Esophagus squamous epithelium (tissue), 4 donors: Measurements from ENCODE around the gene FLYWCH1.

Source experiments
- POLR2A ChIP-seq, 4 donors: fragments of 450-650 bp; IDR thresholded peaks; one replicate each; pipeline ENCODE4 v1.6.1; 2017; ENCODE audit warnings: antibody characterized with exemption in 4 of 4, mild to moderate bottlenecking in 4 of 4, moderate library complexity in 3 of 4
- TF ChIP-seq, protein P1 (sequence below), 6 experiments: fragments of 450-650 bp in 4 of 6; fragments of 200-600 bp in 2 of 6; sonication (generic) in 2 of 6; IDR thresholded peaks; one replicate each; pipeline ENCODE4 v1.5.1; 2016 to 2019; ENCODE audit warnings: antibody characterized with exemption in 6 of 6, mild to moderate bottlenecking in 4 of 6, moderate library complexity in 4 of 6

- no peak for TF ChIP-seq POLR2A (IDR thresholded peaks at IDR 0.05)
- TF ChIP-seq, protein P1, sequence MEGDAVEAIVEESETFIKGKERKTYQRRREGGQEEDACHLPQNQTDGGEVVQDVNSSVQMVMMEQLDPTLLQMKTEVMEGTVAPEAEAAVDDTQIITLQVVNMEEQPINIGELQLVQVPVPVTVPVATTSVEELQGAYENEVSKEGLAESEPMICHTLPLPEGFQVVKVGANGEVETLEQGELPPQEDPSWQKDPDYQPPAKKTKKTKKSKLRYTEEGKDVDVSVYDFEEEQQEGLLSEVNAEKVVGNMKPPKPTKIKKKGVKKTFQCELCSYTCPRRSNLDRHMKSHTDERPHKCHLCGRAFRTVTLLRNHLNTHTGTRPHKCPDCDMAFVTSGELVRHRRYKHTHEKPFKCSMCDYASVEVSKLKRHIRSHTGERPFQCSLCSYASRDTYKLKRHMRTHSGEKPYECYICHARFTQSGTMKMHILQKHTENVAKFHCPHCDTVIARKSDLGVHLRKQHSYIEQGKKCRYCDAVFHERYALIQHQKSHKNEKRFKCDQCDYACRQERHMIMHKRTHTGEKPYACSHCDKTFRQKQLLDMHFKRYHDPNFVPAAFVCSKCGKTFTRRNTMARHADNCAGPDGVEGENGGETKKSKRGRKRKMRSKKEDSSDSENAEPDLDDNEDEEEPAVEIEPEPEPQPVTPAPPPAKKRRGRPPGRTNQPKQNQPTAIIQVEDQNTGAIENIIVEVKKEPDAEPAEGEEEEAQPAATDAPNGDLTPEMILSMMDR (IDR thresholded peaks at IDR 0.05) = no peak
Observed at GRCh38 chr16:2938206-2938605, 26.5 kb downstream of the FLYWCH1 start.
